Testis (tissue), 2 donors: ENCODE data around the gene TBC1D5.

Source experiments
- CTCF ChIP-seq, 3 experiments: fragments of 450-650 bp in 2 of 3; fragments of 200-600 bp in 1 of 3; sonication (generic) in 1 of 3; IDR thresholded peaks; one replicate each; pipeline ENCODE4 v1.5.1; 2016 to 2019; ENCODE audit warnings: antibody characterized with exemption in 3 of 3, mild to moderate bottlenecking in 2 of 3, moderate library complexity in 1 of 3
- POLR2A ChIP-seq: fragments of 450-650 bp; IDR thresholded peaks from one replicate; pipeline ENCODE4 v1.6.1; 2017; ENCODE audit warnings: antibody characterized with exemption, mild to moderate bottlenecking, moderate library complexity

- no peak for TF ChIP-seq CTCF (IDR thresholded peaks at IDR 0.05)
- no peak for TF ChIP-seq POLR2A
Observed at GRCh38 chr3:17625133-17625532, 117.3 kb downstream of the TBC1D5 start.
